Activated CD4-positive, alpha-beta T cell treated with anti-CD3 and anti-CD28 coated beads, Interleukin-2, amount 50 U/mL, for 24 hours (primary cell): ENCODE data around the gene PPP4C.

Experiments
- DNase-seq, 2 donors: peaks; one replicate each; pipeline ENCODE4 v3.0.0-alpha.2; 2020; ENCODE audit warnings: low read depth in 1 of 2, low spot score in 1 of 2

The PPP4C gene

DNA sequence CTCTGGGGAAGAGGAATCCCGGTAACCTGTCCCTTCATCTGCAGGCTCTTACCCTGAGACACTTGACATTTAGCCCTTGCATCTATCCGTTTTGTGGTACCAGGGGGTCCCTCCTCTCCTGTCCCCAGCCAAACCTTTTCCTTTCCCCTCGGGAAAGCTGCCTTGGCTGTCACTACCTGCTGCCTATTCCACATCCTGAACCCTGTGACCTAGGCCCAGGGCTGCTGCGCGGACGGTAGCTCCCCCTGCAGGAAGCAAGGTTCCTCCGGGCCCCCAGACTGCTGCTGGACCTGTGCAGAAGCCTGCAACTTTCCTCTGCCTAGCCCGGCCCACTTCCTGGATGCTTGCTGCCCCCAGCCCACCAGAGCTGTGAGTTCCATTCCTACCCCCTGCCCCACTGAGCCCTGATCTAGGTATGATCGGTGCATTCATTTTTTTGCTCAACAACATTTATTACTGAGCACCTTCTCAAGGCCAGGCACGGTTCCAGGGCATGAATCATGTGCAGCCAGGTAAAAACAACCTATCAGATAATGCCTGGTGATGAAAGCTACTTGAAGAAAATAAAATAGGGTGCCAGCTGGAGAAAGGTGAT is 20.7 kb upstream of the PPP4C start:
- no peak for DNase-seq

DNA sequence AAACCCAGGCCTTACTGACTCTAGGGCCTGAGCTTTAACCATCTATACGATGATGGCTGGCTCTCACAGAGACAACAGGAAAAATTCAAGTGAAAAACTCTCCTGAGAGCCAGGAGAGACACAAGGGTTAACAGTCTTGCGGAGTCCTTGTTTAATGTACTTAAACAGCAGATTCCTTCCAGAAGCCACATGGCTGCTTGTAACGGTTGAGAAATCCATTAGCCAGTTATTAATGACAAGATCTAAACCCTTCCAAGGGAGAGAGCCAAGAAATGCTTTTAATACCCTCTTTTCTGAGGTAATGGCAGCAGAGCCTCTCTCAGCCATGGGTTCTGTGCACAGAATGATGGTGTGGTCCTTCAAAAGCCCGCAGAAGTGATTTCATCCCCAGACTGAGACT is 15.4 kb upstream of the PPP4C start:
- DNase-seq: no peak

DNA sequence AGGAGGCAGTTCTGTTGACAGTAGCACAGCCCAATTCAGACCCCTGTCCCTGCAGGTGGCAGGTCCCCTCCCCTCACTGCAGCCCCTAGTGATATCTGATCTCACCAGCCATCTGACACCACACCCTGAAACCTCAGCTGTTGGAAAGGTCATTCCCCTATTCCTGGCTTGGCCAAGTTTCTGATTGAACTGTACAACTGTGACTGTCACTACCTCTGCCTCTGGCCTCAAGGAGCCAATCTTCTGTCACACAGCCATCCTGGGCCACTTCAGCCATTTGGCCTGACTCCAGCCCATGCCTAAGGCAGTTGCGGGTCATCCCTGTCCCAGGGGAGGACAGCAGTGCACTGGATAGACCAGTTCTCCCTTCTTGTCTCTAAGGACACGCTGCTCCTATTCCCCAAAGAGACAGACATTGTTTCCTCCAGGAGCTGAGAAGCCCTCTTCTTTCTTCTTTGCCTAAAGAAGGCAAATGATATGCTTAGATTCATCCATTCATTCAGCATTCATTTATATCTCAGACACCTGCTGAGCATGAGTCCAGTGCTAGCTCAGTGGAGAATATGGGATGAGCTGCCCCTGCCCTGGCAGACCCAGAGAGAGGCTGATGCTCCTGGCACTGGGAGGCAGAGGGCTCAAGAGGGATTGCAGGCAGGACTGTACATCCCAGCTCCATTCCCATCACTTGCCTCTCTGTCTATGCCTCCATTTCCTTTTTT is 14.8 kb upstream of the PPP4C start:
- DNase-seq: no peak

DNA sequence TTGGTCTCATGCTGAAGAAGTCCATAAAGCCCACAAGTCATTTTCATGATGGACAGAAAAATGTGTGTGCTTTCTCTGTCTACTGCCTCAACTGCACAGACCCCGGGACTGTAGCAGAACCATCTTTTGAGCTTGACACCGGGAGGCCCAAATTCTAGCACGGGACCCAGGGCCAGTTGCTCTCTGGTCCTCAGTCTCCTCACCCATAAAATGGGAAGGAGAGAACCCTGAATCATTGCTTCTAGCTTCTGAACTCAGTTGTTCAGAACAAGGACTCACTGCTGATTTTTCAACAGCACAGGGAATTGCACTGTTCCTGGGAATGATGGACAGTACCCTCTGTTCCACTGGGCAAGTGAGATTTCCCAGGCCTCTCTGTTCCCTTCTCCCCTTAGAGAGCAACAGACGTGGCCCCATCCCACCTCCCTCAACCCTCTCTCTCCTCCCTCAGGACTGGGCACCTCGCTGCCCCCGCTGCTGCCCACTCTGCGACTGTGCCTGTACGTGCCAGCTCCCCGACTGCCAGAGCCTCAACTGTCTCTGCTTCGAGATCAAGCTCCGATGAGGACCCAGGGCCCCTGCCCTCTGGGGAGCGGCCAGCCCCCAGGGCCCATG is 12.4 kb upstream of the PPP4C start:
- DNase-seq: no peak

DNA sequence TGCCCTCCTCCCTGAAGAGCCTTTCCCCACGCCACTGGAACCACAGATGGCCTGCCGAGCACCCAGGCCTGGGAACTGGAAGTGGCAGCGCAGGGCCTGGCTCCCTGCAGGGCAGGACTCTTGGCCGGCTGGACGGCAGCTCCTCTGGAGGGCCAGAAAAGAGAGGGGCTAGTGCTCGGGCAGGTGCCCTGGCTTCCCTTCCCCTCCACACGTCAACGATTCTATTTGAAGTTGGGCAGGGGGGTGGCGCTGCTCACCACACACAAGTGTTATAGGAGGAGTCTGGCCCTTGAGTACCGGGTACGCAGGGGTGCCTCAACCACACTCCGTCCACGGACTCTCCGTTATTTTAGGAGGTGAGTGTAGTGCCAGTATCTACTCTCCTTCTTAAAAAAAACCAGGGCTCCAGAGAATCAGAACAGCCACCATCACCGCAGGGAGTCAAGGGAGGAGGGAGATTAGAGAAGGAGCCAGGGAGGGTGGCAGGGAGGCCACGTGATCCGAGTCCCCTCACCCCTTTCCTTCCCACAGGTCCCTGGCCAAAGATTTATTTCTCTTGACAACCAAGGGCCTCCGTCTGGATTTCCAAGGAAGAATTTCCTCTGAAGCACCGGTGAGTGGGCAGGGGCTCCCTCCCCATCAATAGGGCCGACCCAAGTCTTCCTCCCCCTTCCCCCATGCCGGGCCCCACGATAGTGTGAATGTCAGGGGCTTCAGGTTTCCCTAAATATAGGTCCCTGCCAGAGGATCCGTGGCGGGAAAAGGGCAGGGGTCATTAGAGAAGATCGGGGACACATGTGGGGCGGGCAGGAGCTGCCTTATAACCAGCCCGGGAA is 11.7 kb upstream of the PPP4C start:
- peak; percentile 50 to 71 for DNase-seq

DNA sequence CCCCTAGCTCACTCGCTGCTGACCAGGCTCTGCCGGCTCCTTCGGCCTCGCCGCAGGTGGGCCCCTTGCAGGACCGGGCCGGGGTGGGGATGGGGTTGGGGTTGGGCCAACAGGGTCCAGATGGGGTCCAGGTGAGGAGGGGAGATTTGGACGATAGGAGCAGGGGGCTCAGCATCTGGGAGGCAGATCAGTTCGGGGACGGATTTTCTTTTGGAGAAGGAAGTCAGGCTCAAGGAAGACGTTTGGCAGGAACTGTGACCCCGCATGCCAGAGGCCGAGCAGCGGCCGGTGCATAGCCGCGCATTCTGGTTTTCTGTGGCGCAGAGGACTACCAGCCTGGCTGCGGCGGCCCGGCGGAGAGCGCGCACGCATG is 11.1 kb upstream of the PPP4C start:
- no peak for DNase-seq

DNA sequence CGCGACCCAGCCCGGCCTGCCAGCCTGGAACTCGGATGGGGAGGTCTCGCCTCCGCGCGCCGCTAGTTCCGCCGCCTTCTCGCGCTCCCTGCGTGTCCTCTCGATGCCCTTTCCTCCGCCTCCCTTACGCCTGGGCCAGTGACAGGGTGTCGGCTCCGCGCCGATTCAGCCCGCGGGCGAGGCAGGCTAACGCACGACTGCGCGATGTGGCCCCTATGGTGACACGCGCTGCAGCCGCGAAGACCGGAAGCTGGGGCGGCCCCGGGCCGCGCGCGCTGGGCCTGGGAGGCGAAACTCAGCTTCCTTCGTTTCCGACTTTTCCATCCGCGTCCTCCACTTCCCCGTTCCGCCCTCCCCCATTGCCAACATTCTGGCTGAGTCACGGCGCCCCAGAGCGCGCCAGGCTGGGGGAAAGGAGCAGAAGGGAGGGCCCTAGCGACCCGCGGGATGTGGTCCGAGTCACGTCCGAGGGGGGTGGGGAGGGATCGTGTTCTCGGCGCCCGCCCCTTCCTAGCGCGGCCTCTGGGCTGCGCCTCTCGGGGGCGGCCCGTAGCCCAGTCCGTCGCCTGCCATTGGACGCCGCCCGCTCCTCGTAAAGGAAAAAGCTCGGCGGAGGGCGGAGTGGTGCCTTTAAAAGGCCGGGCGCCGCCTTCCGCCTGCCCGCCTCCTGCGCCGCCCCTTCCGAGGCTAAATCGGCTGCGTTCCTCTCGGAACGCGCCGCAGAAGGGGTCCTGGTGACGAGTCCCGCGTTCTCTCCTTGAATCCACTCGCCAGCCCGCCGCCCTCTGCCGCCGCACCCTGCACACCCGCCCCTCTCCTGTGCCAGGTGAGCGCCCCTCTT is 10.5 kb upstream of the PPP4C start, which contains the start of gene ALDOA:
ALDOA (plus strand) TSS at position 659 of the 841 bp plus-strand sequence. CDS start 1,138 bp downstream, outside the sequence.
- DNase-seq: peak; percentile 89 to 95

DNA sequence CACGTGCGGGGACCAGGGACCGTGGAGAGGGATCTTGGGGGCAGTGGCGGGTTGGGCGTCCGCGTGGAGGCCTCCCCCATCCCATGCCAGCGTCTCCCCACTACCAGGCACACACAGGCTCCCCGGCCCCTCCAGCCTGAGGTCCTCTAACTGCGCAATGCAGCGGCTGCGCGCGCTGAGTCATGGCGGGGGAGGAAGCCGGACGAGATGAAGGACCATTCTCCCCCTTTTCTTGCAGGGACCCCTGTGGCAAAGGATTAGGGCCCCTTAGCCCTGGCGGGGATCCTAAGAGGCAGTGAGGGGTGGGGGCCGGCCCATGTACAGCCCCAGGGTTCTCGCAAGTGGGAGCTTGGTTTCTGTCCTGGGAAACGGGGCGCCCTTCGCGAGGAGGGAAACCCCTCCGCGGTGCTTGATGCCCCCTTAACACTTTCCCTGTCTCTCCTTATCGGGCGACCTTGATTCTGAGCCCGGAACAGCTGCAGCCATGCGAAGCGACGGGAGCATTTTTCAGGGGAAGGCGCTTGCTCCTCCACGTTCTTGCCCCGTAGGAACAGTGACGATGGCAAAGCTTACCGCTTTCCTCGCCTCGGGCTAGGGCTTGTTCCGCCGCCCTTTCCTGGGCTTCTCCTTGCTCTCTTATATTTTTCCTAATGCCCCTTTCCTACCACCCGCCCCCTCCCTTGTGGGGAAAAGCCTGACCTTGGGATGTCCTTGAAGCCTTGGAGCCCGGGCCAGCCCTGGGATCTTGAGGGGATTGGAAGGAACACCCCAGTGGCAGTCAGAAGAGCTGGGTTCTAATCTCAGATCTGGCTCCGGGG is 9.6 kb upstream of the PPP4C start:
- DNase-seq: peak in 1 of 2 donors; percentile 23

DNA sequence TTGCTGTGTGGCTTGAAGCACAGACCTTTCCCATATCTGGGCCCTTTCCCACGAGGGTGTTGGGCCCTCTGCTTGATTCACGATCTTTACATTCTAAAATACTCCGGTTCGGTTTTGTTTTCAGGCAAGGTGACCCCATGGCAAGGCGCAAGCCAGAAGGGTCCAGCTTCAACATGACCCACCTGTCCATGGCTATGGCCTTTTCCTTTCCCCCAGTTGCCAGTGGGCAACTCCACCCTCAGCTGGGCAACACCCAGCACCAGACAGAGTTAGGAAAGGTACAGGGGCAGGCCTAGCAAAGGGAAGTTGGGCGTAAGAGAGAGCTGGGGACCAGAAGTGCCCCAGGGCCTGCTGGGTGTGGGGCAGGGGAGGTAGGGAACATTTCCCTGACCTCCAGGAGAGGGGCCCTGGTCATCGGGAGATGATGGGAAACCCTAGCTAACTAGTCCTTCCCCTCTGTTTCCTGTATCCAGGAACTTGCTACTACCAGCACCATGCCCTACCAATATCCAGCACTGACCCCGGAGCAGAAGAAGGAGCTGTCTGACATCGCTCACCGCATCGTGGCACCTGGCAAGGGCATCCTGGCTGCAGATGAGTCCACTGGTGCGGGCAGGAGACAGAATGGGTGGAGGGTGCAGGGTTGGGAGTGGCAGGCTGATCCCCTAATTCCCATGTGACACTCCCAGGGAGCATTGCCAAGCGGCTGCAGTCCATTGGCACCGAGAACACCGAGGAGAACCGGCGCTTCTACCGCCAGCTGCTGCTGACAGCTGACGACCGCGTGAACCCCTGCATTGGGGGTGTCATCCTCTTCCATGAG is 8.8 kb upstream of the PPP4C start:
- no peak for DNase-seq

DNA sequence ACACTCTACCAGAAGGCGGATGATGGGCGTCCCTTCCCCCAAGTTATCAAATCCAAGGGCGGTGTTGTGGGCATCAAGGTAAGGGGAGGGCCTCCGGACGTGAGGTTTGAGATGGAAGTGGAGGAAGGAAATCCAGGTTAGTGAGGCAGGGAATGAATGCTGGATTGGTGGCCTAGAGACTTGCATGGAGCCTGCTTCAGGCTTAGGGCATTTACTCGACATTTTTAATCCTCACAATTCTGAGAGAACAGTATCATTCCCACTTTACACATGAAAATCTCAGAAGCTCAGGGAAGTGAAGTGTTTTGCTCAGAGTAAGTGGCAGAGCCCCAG is 8.2 kb upstream of the PPP4C start:
- DNase-seq: no peak

DNA sequence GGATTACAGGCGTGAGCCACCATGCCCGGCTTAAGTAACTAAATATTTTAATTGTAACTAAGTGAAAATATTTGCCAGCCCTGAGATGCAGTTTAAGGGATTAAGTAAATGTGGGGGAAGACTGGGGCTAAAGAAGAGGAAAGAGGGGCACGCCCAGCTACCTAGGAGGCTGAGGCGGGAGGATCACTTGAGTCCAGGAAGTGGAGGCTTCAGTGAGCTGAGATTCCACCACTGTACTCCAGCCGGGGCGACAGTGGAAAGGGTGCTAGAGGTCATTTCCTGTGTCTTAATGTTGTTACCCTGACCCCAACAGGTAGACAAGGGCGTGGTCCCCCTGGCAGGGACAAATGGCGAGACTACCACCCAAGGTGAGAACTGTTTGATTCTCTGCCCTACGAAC is 7.5 kb upstream of the PPP4C start:
- no peak for DNase-seq

DNA sequence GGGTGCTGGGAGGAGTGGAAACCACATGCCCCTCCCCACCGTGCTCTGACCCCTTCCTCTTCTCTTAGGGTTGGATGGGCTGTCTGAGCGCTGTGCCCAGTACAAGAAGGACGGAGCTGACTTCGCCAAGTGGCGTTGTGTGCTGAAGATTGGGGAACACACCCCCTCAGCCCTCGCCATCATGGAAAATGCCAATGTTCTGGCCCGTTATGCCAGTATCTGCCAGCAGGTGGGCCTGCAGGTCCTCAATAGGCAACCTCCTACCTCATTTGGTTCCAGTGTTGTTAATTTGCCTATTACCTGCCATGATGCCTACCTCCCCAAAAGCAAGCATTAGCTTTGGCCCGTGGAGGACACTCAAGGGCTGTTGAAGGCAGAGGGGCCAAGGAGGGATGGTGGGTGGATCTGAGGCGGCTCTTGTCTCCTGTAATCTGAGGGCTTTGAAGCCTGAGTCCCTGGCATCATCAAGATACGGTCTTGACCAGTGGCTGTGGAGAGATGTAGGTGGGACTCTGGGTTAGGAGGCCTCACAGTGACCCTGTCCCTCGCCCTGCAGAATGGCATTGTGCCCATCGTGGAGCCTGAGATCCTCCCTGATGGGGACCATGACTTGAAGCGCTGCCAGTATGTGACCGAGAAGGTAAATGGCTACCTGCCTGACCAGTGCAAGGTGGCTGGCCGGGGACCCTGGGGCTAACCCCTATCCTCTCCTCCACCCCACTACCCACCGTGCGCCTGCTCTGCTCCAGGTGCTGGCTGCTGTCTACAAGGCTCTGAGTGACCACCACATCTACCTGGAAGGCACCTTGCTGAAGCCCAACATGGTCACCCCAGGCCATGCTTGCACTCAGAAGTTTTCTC is 6.8 kb upstream of the PPP4C start:
- peak in 1 of 2 donors; percentile 33 for DNase-seq

DNA sequence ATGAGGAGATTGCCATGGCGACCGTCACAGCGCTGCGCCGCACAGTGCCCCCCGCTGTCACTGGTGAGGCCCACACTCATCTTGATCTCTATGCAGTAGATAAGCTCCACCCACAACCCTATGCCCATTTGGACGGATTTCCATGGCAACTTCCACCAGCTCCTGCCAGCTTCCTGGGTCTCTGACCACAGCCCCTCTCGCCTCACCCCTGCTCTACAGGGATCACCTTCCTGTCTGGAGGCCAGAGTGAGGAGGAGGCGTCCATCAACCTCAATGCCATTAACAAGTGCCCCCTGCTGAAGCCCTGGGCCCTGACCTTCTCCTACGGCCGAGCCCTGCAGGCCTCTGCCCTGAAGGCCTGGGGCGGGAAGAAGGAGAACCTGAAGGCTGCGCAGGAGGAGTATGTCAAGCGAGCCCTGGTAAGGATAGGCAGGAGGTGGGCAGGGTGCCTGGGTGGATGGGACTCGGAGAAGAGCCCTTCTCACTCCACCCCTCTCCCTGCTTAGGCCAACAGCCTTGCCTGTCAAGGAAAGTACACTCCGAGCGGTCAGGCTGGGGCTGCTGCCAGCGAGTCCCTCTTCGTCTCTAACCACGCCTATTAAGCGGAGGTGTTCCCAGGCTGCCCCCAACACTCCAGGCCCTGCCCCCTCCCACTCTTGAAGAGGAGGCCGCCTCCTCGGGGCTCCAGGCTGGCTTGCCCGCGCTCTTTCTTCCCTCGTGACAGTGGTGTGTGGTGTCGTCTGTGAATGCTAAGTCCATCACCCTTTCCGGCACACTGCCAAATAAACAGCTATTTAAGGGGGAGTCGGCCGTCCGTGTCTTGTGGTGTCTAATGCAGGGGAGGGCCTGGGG is 6.0 kb upstream of the PPP4C start:
- DNase-seq: no peak

DNA sequence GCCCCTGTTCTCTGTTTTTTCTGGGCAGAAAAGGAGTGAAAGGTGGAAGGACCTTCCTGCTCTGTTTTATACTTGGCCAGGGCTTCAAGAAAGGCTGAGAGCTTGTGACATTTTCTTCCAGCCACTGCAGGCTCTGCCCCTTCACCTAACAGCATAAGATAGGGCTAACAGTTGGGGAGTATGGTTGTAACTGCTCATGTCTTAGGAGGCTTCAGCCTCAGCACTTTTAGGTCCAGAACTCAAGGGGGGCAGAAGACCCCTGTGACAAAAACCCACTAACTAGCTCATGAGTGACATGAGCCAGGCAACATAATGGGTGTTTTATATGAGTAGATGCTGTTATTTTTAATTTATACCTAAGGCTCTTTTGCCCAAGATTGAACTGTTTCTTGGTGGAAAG is 5.3 kb upstream of the PPP4C start:
- DNase-seq: no peak

DNA sequence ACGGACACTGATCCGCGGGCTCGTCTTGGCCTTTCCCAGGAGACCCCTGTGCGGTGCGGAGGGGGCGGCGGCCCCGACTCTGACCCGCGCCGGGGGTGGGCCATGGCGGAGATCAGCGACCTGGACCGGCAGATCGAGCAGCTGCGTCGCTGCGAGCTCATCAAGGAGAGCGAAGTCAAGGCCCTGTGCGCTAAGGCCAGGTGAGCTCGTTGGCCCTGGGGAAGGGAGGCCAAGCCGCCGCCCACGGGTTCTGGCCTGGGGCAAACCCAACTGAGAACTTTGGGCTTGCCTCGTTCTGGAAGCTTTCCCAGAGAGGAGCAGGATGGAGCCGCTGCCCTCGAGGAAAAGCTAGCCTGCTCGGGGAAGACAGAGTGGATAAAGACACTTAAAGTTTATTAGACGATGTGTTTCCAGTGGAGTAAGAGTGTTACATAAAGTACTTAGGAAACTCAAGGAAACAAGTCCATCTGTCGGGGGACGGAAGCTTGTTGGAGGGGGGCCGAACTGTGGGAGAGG is 540 bp downstream of the PPP4C start:
- no peak for DNase-seq

DNA sequence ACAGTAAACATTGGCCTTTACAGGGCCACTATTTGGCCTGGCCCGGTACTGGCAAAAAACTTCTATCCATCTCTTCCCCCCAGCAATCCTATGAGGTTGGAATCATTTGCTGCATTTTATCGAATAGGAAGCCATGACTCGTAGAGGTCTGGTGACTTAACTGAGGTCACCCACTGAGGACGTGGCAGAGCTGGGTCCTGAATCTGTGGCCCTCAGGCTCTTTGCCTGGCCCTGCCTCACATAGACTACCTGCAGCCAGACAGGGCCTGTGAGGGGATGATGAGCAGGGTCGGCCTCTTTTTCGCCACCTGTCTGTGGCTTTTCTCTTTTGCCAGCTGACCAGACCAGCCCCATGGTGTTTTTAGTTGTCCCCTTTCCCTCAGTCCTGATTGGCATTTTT is 1.9 kb downstream of the PPP4C start:
- no peak for DNase-seq

DNA sequence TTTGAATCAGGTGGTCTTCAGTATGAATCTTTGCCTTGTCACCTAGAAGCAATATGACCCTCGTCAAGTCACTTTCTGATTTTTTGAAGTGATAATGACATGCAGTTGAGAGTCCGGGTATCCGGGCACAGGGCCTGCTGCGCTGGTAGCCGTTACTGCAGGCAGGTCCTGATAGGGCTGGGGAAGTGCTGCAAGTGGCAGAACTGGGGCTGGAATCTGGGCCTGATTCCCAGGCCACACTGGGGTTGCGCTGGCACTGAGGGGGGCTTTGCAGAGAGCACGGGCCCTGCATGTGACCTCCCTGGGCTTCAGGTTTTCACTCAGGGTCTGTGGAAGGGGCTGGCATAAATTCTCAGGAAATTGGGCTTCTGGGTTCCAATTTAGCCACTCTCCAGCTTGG is 3.0 kb downstream of the PPP4C start:
- DNase-seq: no peak
